Type B pancreatic cell (in vitro differentiated cells): ENCODE measurements around the gene KCTD21. TPM values are rescaled to one million over a fixed set of nuclear protein-coding genes. Genes with fewer than 3 reads are reported as not detected.

ENCODE experiments used
- DNase-seq: peaks from one replicate; pipeline ENCODE4 v3.0.0; 2021; ENCODE audit warnings: mixed read lengths; ENCODE audit not compliant: unreplicated experiment; ENCODE audit errors: extremely low spot score
- H3K27ac Mint-ChIP-seq: 2 replicates; pipeline ENCODE4 v1.8.0; 2021; ENCODE audit warnings: mild to moderate bottlenecking, mixed read lengths
- H3K27me3 Mint-ChIP-seq: 2 replicates; pipeline ENCODE4 v1.8.0; 2021; ENCODE audit warnings: mixed read lengths
- H3K36me3 Mint-ChIP-seq: 2 replicates; pipeline ENCODE4 v1.8.0; 2021; ENCODE audit warnings: mixed read lengths
- H3K4me1 Mint-ChIP-seq: one replicate; pipeline ENCODE4 v1.8.0; 2021; ENCODE audit warnings: mixed read lengths; ENCODE audit not compliant: unreplicated experiment
- H3K4me3 Mint-ChIP-seq: 2 replicates; pipeline ENCODE4 v1.8.0; 2021; ENCODE audit warnings: mild to moderate bottlenecking, mixed read lengths
- H3K9me3 Mint-ChIP-seq: 2 replicates; pipeline ENCODE4 v1.8.0; 2021; ENCODE audit warnings: mixed read lengths
- CTCF ChIP-seq: fragments of 200-600 bp; sonication (generic); conservative IDR thresholded peaks from 2 replicates; pipeline ENCODE4 v1.5.0; 2021; ENCODE audit warnings: antibody characterized with exemption, mild to moderate bottlenecking
- total RNA-seq: library from RNA; stranded (reverse); gene quantifications from 2 replicates; pipeline ENCODE4 v1.2.1, GENCODE V29; 2021; ENCODE audit warnings: low replicate concordance

The KCTD21 gene
- total RNA-seq, 1 donor from 2014 or later: 9.7 TPM

GRCh38 chr11:78164471-78164870, 24.0 kb downstream of the KCTD21 start:
- Mint-ChIP-seq H3K4me1 (peaks cover 15% of the 10 kb centered on the region), H3K9me3 (no peaks in the 10 kb centered on the region), H3K27ac (no peak overlapping the region), H3K27me3 (no peaks in the 10 kb centered on the region), H3K4me3 (no peak overlapping the region), H3K36me3 (no peaks in the 10 kb centered on the region)
- DNase-seq: no peak
- no peak for TF ChIP-seq CTCF

GRCh38 chr11:78163828-78164227, 24.6 kb downstream of the KCTD21 start:
- H3K9me3 Mint-ChIP-seq: no peaks in the 10 kb centered on the region
- H3K4me3 Mint-ChIP-seq: no peak overlapping the region
- DNase-seq: no peak
- TF ChIP-seq CTCF: no peak
- H3K27ac Mint-ChIP-seq: no peak overlapping the region
- peaks cover 12% of the 10 kb centered on the region for H3K4me1 Mint-ChIP-seq
- no peaks in the 10 kb centered on the region for H3K27me3 Mint-ChIP-seq
- H3K36me3 Mint-ChIP-seq: no peaks in the 10 kb centered on the region

GRCh38 chr11:78161962-78162371, 26.5 kb downstream of the KCTD21 start:
- Mint-ChIP-seq H3K9me3 (no peaks in the 10 kb centered on the region), H3K4me1 (peaks cover 3% of the 10 kb centered on the region), H3K27ac (no peak overlapping the region), H3K36me3 (no peaks in the 10 kb centered on the region), H3K4me3 (no peak overlapping the region), H3K27me3 (no peaks in the 10 kb centered on the region)
- TF ChIP-seq CTCF: no peak
- no peak for DNase-seq

GRCh38 chr11:78161346-78161745, 27.1 kb downstream of the KCTD21 start:
- no peaks in the 10 kb centered on the region for H3K36me3 Mint-ChIP-seq
- no peaks in the 10 kb centered on the region for H3K27me3 Mint-ChIP-seq
- peaks cover 8% of the 10 kb centered on the region for H3K4me1 Mint-ChIP-seq
- no peak for DNase-seq
- TF ChIP-seq CTCF: no peak
- no peaks in the 10 kb centered on the region for H3K9me3 Mint-ChIP-seq
- no peak overlapping the region for H3K4me3 Mint-ChIP-seq
- H3K27ac Mint-ChIP-seq: no peak overlapping the region

- H3K27ac Mint-ChIP-seq: no peak overlapping the region
- H3K27me3 Mint-ChIP-seq: no peaks in the 10 kb centered on the region
- no peak for DNase-seq
- no peak for TF ChIP-seq CTCF
- no peak overlapping the region for H3K4me3 Mint-ChIP-seq
- no peaks in the 10 kb centered on the region for H3K9me3 Mint-ChIP-seq
- no peaks in the 10 kb centered on the region for H3K36me3 Mint-ChIP-seq
- H3K4me1 Mint-ChIP-seq: peaks cover 10% of the 10 kb centered on the region
Measured at GRCh38 chr11:78160557-78160956, 27.9 kb downstream of the KCTD21 start.
